Measurements from ENCODE around the gene CACNA1F. TPM values are rescaled to one million over a fixed set of nuclear protein-coding genes. Genes with fewer than 3 reads are reported as not detected.

The CACNA1F gene
- total RNA-seq, 2 donors from 2014 or later = 1.7 to 2.6 TPM

- H3K27ac Mint-ChIP-seq = peak within 1 kb of the TSS in 1 of 2 donors; percentile 86
- no peak for ATAC-seq
- H3K9me3 Mint-ChIP-seq = no peaks in the 10 kb centered on the region
- H3K36me3 Mint-ChIP-seq = no peaks in the 10 kb centered on the region
- DNase-seq (ENCODE audit: low spot score in 2 of 2) = no peak
Measured at GRCh38 chrX:49162620-49163019, 70.5 kb downstream of the CACNA1F start, which contains the start of gene MAGIX. TSS of gene MAGIX (plus strand) at chrX:49162758. CDS start at chrX:49162890, 132 bp downstream.

GRCh38 chrX:49161632-49162031 lies 71.5 kb downstream of the CACNA1F start:
- Mint-ChIP-seq H3K9me3 (no peaks in the 10 kb centered on the region), H3K27ac (no peak overlapping the region), H3K36me3 (no peaks in the 10 kb centered on the region)
- no peak for DNase-seq (ENCODE audit: low spot score in 2 of 2)
- ATAC-seq = no peak

- H3K36me3 Mint-ChIP-seq = no peaks in the 10 kb centered on the region
- ATAC-seq = no peak
- no peaks in the 10 kb centered on the region for H3K9me3 Mint-ChIP-seq
- H3K27ac Mint-ChIP-seq = no peak overlapping the region
- no peak for DNase-seq (ENCODE audit: low spot score in 2 of 2)
Measured at GRCh38 chrX:49160908-49161307, 72.2 kb downstream of the CACNA1F start.

DNA sequence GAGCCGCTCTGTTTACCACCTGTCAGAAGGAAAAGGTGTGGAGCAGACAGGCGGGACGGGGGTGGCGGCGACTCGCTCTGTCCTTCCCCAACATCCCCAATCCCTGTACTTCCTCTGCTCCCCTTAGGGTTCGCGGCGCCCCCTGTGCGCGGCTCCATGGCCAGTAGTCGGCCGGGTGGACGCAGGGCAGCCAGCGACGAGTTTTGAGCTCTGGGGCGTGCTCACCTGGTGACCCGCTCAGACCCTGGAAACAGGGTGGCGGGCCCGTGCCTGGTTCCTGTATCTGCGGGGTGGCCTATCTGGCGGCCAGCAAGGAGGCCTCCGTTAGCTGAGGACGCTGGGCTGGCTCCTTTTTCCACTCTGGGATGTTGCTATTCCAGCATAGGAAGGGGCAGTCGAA lies 75.9 kb downstream of the CACNA1F start:
- Mint-ChIP-seq H3K9me3 (no peaks in the 10 kb centered on the region), H3K36me3 (no peaks in the 10 kb centered on the region), H3K27ac (no peak overlapping the region)
- ATAC-seq = no peak
- no peak for DNase-seq (ENCODE audit: low spot score in 2 of 2)

DNA sequence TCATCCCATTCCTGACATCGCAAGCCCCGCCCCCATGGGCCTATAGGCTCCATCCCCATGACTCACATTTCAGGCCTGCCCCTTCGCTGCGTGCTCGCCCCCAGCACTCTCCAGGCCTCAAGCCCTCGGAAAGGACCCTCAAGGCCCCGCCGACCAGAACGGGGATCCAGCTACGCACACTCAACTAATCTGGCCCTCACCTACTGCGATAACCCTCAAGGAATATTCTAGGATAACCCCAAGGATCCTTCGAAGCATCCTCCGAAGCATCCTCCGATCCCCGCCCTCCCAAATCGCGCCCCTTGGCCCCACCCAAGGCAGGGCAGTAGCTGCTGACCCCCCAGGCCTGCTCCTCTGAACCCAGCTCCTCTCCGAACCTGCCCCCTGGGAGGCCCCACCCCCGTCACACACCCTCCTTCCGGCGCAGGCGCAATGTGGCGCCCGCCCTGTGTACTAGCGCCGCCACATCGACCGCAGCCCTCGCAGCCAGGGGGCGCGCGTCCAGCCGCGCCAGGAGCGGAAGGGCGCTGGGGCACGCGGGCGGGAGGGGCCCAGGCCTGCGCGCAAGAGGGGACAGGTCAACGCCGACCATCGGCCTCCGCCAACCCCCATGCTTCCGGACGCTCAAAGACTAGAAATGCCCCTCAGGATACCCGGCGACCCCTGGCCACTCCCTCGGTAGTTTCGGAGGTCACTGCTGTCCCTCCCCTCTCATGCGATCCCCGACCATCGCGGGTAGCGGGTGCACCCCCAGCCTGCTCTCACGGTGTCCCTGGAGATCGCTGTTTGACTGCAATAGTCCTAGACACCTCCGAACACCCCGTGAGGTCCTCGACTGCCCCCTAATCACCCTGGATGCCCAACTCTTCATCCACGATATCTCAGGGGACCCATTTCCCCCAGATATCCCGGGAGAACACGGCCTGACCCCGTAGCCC lies 77.0 kb downstream of the CACNA1F start:
- peak overlapping the region; percentile 96 to 98 for H3K27ac Mint-ChIP-seq
- no peaks in the 10 kb centered on the region for H3K36me3 Mint-ChIP-seq
- peak; percentile 82 to 85 for DNase-seq (ENCODE audit: low spot score in 2 of 2)
- ATAC-seq = peak; percentile 89 to 92
- H3K9me3 Mint-ChIP-seq = no peaks in the 10 kb centered on the region

DNA sequence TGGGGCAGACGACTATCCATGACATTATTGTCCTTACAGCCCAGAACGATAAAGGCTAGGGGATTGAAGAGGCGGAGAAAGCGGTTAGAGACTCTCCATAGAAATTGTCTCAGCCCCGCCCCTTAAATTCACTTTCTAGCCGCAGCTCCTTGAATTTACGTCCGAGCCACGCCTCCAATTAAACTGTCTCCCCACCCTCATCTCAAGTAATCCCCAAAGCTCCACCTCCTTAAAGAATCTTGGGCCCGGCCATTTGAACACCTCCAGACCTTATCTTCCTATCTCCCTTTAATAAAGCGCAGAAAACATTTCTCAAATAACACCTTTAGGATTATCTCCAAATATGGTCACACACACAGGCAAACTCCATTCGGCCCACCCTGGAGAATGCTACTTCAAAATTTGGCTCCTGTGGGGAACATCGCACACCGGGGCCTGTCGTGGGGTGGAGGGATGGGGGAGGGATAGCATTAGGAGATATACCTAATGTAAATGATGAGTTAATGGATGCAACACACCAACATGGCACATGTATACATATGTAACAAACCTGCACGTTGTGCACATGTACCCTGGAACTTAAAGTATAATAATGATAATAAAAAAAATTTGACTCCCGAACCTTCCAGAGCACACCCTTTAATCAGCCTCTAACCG lies 77.8 kb downstream of the CACNA1F start:
- Mint-ChIP-seq H3K27ac (peak overlapping the region; percentile 96 to 98), H3K9me3 (no peaks in the 10 kb centered on the region), H3K36me3 (no peaks in the 10 kb centered on the region)
- DNase-seq (ENCODE audit: low spot score in 2 of 2) (peak in 1 of 2 donors; percentile 15), ATAC-seq (peak; percentile 41 to 62)

Other genes starting within 250 kb of the CACNA1F start
- gene GRIPAP1, start 231.1 kb downstream of the CACNA1F start, total RNA-seq = 100 to 1,000 TPM in 1 of 2 donors, 10 to 100 TPM in 1; 92.3 to 140 TPM
- gene TFE3, start 190.0 kb downstream of the CACNA1F start, total RNA-seq = 10 to 100 TPM; 34.8 to 41.8 TPM
- gene CCDC120, start 174.3 kb downstream of the CACNA1F start, total RNA-seq = 1 to 10 TPM; 4.5 to 5.7 TPM
- gene PRAF2, start 159.3 kb downstream of the CACNA1F start, total RNA-seq = 10 to 100 TPM; 10.9 to 40.9 TPM
- gene WDR45, start 153.5 kb downstream of the CACNA1F start, total RNA-seq = 10 to 100 TPM; 24.6 to 57.5 TPM
- gene GPKOW, start 109.6 kb downstream of the CACNA1F start, total RNA-seq = 10 to 100 TPM; 15.6 to 24.5 TPM
- gene MAGIX, start 70.6 kb downstream of the CACNA1F start, total RNA-seq = 1 to 10 TPM; 1.2 to 3.6 TPM
- 100 to 1,000 TPM; 142 to 169 TPM for gene PLP2, start 61.4 kb downstream of the CACNA1F start, total RNA-seq
- gene PRICKLE3, start 47.0 kb downstream of the CACNA1F start, total RNA-seq = 10 to 100 TPM; 22.8 to 27.3 TPM
- gene SYP, start 33.1 kb downstream of the CACNA1F start, total RNA-seq = 10 to 100 TPM; 11.2 to 69.3 TPM
- 10 to 100 TPM; 18.3 to 26.4 TPM for gene CCDC22, start 2.1 kb upstream of the CACNA1F start, total RNA-seq
- gene FOXP3, start 31.4 kb upstream of the CACNA1F start, total RNA-seq = 10 to 100 TPM in 1 of 2 donors, 1 to 10 TPM in 1; 5.4 to 24.3 TPM
- gene PPP1R3F, start 36.5 kb upstream of the CACNA1F start, total RNA-seq = 1 to 10 TPM; 4.2 to 5.3 TPM
- not detected for gene GAGE10, start 70.3 kb upstream of the CACNA1F start, total RNA-seq
- gene GAGE12J, start 88.7 kb upstream of the CACNA1F start, total RNA-seq = not detected
- gene GAGE13, start 98.2 kb upstream of the CACNA1F start, total RNA-seq = not detected